T-cell (primary cell): Measurements from ENCODE around the gene CACNG4. TPM values are rescaled to one million over a fixed set of nuclear protein-coding genes. Genes with fewer than 3 reads are reported as not detected.

Experiments used
- ATAC-seq, 4 experiments: fragments of 200-7000 bp in 3 of 4; fragments of 150-1000 bp in 1 of 4; cut with Tn5 transposase; replicated peaks in 1 of 4; 1 replicate in 3 of 4; 2 replicates in 1 of 4; pipeline ENCODE4 v1.10.0; 2021; ENCODE audit warnings: moderate library complexity in 3 of 4, mild to moderate bottlenecking in 2 of 4, moderate number of reproducible peaks in 1 of 4
- CTCF ChIA-PET, 2 donors: fragments of 300-600 bp; sonication (Branson Sonifier 250); formaldehyde crosslinking; loops; one replicate each; lab custom pipeline; 2022; ENCODE audit warnings: antibody characterized with exemption in 2 of 2; lab: Charles Lee
- POLR2A ChIA-PET, 2 donors: fragments of 300-600 bp; sonication (Branson Sonifier 250); formaldehyde crosslinking; loops; one replicate each; lab custom pipeline; 2022; ENCODE audit warnings: antibody characterized with exemption in 2 of 2; lab: Charles Lee
- DNase-seq, 35 experiments: peaks; one replicate each; pipeline versions ENCODE4 v3.0.0 to v3.0.0-alpha.2; 2013 to 2023
- H3K27ac ChIP-seq: one replicate; pipeline ENCODE4 v1.5.1; 2013; ENCODE audit warnings: low read length
- H3K27me3 ChIP-seq, 2 experiments: replicated peaks in 1 of 2; 1 replicate in 1 of 2; 2 replicates in 1 of 2; pipeline versions ENCODE4 v1.6.1 to v1.7.0; 2013; ENCODE audit warnings: low read length in 1 of 2, mixed read lengths in 1 of 2; ENCODE audit not compliant: control insufficient read depth in 2 of 2, insufficient read depth in 2 of 2; ENCODE audit errors: extremely low read depth in 1 of 2
- H3K36me3 ChIP-seq, 2 donors: 1 replicate in 1 of 2; 2 replicates in 1 of 2; pipeline versions ENCODE4 v1.6.1 to v1.7.0; 2013; ENCODE audit warnings: low read length in 1 of 2; ENCODE audit not compliant: control insufficient read depth in 2 of 2, insufficient read depth in 1 of 2; ENCODE audit errors: extremely low read depth in 1 of 2
- H3K4me1 ChIP-seq, 2 experiments: 1 replicate in 1 of 2; 2 replicates in 1 of 2; pipeline versions ENCODE4 v1.6.1 to v1.7.0; 2013; ENCODE audit warnings: low read length in 2 of 2, mixed read lengths in 1 of 2; ENCODE audit not compliant: insufficient read depth in 2 of 2, control insufficient read depth in 1 of 2; ENCODE audit errors: extremely low read depth in 1 of 2
- H3K4me3 ChIP-seq, 2 donors: 1 replicate in 1 of 2; 2 replicates in 1 of 2; pipeline versions ENCODE4 v1.5.1 to v1.7.0; 2013; ENCODE audit warnings: mild to moderate bottlenecking in 2 of 2, low read length in 1 of 2, moderate library complexity in 1 of 2; ENCODE audit not compliant: control insufficient read depth in 1 of 2; ENCODE audit errors: extremely low read depth in 1 of 2
- H3K9me3 ChIP-seq: 2 replicates; pipeline ENCODE4 v1.7.0; 2013
- H3K27ac Mint-ChIP-seq, 2 donors: one replicate each; pipeline ENCODE4 v1.8.0; 2020 to 2021; ENCODE audit warnings: mild to moderate bottlenecking in 2 of 2, mixed read lengths in 2 of 2
- H3K27me3 Mint-ChIP-seq, 2 donors: one replicate each; pipeline ENCODE4 v1.8.0; 2021 to 2022; ENCODE audit warnings: mixed read lengths in 2 of 2
- H3K36me3 Mint-ChIP-seq: one replicate; pipeline ENCODE4 v1.8.0; 2021; ENCODE audit warnings: mixed read lengths
- H3K4me1 Mint-ChIP-seq, 3 donors: one replicate each; pipeline ENCODE4 v1.8.0; 2020 to 2022; ENCODE audit warnings: mixed read lengths in 3 of 3, mild to moderate bottlenecking in 1 of 3
- H3K4me3 Mint-ChIP-seq, 3 donors: one replicate each; pipeline ENCODE4 v1.8.0; 2020 to 2022; ENCODE audit warnings: mild to moderate bottlenecking in 3 of 3, mixed read lengths in 3 of 3, moderate library complexity in 3 of 3
- H3K9me3 Mint-ChIP-seq, 3 donors: one replicate each; pipeline ENCODE4 v1.8.0; 2020 to 2022; ENCODE audit warnings: mixed read lengths in 3 of 3
- WGBS: methylation state at CpG from one replicate; pipeline ENCODE4 v1.1.5; 2013; ENCODE audit warnings: missing lambda C conversion rate; ENCODE audit not compliant: insufficient coverage; 5-methylcytosine and 5-hydroxymethylcytosine counted together
- total RNA-seq, 35 experiments: library from RNA in 6 of 35; stranded (reverse) in 6 of 35; fragments of 120-200 nt in 1 of 35; gene quantifications; one replicate each; pipeline versions ENCODE4 v1.2.1 to v1.2.4 and lab custom pipeline; 2013 to 2026

CACNG4 gene
- total RNA-seq, 5 donors from 2014 or later (not counting 1 experiment from before 2014, with no cell fraction given), result 0.06 to 0.20 (median 0.13) TPM; not detected in 2

- Mint-ChIP-seq H3K36me3 (no peaks in the 10 kb centered on the region), H3K4me1 (peaks cover 5 to 19% (median 12%) of the 10 kb centered on the region in 3 donors), H3K27me3 (peaks cover 71 to 87% of the 10 kb centered on the region in 2 donors), H3K4me3 (no peak overlapping the region), H3K9me3 (peaks cover 0 to 4% (median 0%) of the 10 kb centered on the region in 3 donors), H3K27ac (no peak overlapping the region)
- ChIA-PET POLR2A (no interaction called here), CTCF (no interaction called here)
- Histone ChIP-seq H3K27ac (no peak overlapping the region), H3K36me3 (no peaks in the 10 kb centered on the region), H3K4me1 (peaks cover 0 to 3% of the 10 kb centered on the region in 2 experiments), H3K27me3 (peaks cover 0 to 73% of the 10 kb centered on the region in 2 experiments), H3K4me3 (no peak overlapping the region), H3K9me3 (no peaks in the 10 kb centered on the region)
- DNase-seq (no peak), ATAC-seq (no peak)
- 91% methylated on average over 8 of the region's 8 CpGs for WGBS
Measured at GRCh38 chr17:66941773-66942450, 22.6 kb upstream of the CACNG4 start.

- no peak for DNase-seq
- Mint-ChIP-seq H3K27ac (no peak overlapping the region), H3K4me3 (no peak overlapping the region), H3K4me1 (peaks cover 5 to 19% (median 12%) of the 10 kb centered on the region in 3 donors), H3K36me3 (no peaks in the 10 kb centered on the region), H3K9me3 (peaks cover 0 to 4% (median 0%) of the 10 kb centered on the region in 3 donors), H3K27me3 (peaks cover 69 to 85% of the 10 kb centered on the region in 2 donors)
- H3K27ac ChIP-seq, result no peak overlapping the region
- POLR2A ChIA-PET, result no interaction called here
- peaks cover 0 to 75% of the 10 kb centered on the region in 2 experiments for H3K27me3 ChIP-seq
- no peak for ATAC-seq
- 80% methylated on average over 4 of the region's 8 CpGs for WGBS
- H3K4me3 ChIP-seq, result no peak overlapping the region
- H3K4me1 ChIP-seq, result peaks cover 0 to 3% of the 10 kb centered on the region in 2 experiments
- CTCF ChIA-PET, result no interaction called here
- no peaks in the 10 kb centered on the region for H3K9me3 ChIP-seq
- H3K36me3 ChIP-seq, result no peaks in the 10 kb centered on the region
Measured at GRCh38 chr17:66942451-66943264, 21.8 kb upstream of the CACNG4 start.

GRCh38 chr17:66943484-66943883 lies 21.0 kb upstream of the CACNG4 start:
- Mint-ChIP-seq H3K27me3 (peaks cover 64 to 82% of the 10 kb centered on the region in 2 donors), H3K9me3 (no peaks in the 10 kb centered on the region), H3K27ac (peak overlapping the region in 1 of 2 donors; percentile 9), H3K4me3 (no peak overlapping the region), H3K4me1 (peaks cover 5 to 19% (median 12%) of the 10 kb centered on the region in 3 donors), H3K36me3 (no peaks in the 10 kb centered on the region)
- DNase-seq (no peak), ATAC-seq (no peak)
- Histone ChIP-seq H3K27ac (no peak overlapping the region), H3K4me1 (peaks cover 0 to 3% of the 10 kb centered on the region in 2 experiments), H3K9me3 (no peaks in the 10 kb centered on the region), H3K4me3 (no peak overlapping the region), H3K27me3 (peaks cover 0 to 76% of the 10 kb centered on the region in 2 experiments), H3K36me3 (no peaks in the 10 kb centered on the region)
- ChIA-PET POLR2A (no interaction called here), CTCF (interaction anchor here in 1 of 2 donors (0.7 kb wide), 2 partner anchors 14 to 17 kb away, joined by 5 to 10 read pairs; no protein-coding TSS in a partner anchor)
- 64% methylated on average over 2 of the region's 6 CpGs for WGBS

GRCh38 chr17:66944351-66945146 lies 20.0 kb upstream of the CACNG4 start:
- no peak overlapping the region for H3K27ac Mint-ChIP-seq
- no peaks in the 10 kb centered on the region for H3K36me3 ChIP-seq
- ChIA-PET POLR2A (no interaction called here), CTCF (no interaction called here)
- H3K27me3 ChIP-seq, result peaks cover 0 to 68% of the 10 kb centered on the region in 2 experiments
- ATAC-seq (no peak), DNase-seq (no peak)
- no peak overlapping the region for H3K4me3 Mint-ChIP-seq
- no peaks in the 10 kb centered on the region for H3K36me3 Mint-ChIP-seq
- no peaks in the 10 kb centered on the region for H3K9me3 ChIP-seq
- no peaks in the 10 kb centered on the region for H3K9me3 Mint-ChIP-seq
- no peak overlapping the region for H3K4me3 ChIP-seq
- peaks cover 72 to 77% of the 10 kb centered on the region in 2 donors for H3K27me3 Mint-ChIP-seq
- peaks cover 5 to 19% (median 12%) of the 10 kb centered on the region in 3 donors for H3K4me1 Mint-ChIP-seq
- 28% methylated on average over 5 of the region's 15 CpGs for WGBS
- peaks cover 0 to 3% of the 10 kb centered on the region in 2 experiments for H3K4me1 ChIP-seq
- H3K27ac ChIP-seq, result no peak overlapping the region

DNA sequence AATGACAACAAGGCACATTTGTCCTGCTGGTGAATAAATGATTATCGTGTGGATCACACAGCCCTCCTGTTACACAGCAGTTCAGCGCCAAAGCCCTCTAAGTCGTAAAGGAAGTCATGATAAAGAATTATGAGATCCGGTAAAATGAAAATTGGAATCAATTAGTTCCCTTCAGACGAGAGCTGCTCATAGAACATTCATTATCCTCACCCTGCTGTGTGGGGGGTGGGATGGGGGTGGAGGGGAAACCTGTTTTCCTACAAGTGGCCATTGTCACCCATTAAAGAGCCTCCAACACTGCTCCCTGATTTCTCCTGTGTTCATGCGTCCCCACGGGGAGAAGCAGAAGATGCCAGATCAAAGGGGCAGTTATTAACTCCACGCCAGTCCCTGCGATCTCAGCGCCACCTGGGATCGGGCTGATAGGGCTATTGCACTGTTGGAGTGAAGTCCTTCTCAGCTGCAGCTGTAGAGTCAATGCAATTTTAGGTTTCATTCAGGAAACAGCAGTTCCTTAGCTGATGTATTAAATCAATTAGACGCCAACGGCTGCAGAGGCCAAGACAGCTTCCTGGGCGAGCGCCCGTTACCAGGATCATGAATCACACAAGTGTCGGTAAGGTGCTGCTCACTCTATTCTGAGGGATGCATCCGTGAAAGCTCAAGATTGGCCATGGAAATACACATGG lies 19.2 kb upstream of the CACNG4 start:
- Mint-ChIP-seq H3K9me3 (no peaks in the 10 kb centered on the region), H3K36me3 (no peaks in the 10 kb centered on the region), H3K4me3 (no peak overlapping the region), H3K27ac (no peak overlapping the region), H3K27me3 (peaks cover 72 to 74% of the 10 kb centered on the region in 2 donors), H3K4me1 (peaks cover 5 to 19% (median 12%) of the 10 kb centered on the region in 3 donors)
- CTCF ChIA-PET, result interaction anchor here in 1 of 2 donors (0.5 kb wide), 1 partner anchor 1650 kb away, joined by 5 read pairs; no protein-coding TSS in a partner anchor
- POLR2A ChIA-PET, result no interaction called here
- ATAC-seq (no peak), DNase-seq (no peak)
- Histone ChIP-seq H3K4me3 (no peak overlapping the region), H3K4me1 (peaks cover 0 to 3% of the 10 kb centered on the region in 2 experiments), H3K27ac (no peak overlapping the region), H3K36me3 (no peaks in the 10 kb centered on the region), H3K9me3 (no peaks in the 10 kb centered on the region), H3K27me3 (peaks cover 0 to 61% of the 10 kb centered on the region in 2 experiments)
- WGBS, result 4% methylated on average over 12 of the region's 18 CpGs
